ENCODE results near the gene DCANP1.

The DCANP1 gene

DNA sequence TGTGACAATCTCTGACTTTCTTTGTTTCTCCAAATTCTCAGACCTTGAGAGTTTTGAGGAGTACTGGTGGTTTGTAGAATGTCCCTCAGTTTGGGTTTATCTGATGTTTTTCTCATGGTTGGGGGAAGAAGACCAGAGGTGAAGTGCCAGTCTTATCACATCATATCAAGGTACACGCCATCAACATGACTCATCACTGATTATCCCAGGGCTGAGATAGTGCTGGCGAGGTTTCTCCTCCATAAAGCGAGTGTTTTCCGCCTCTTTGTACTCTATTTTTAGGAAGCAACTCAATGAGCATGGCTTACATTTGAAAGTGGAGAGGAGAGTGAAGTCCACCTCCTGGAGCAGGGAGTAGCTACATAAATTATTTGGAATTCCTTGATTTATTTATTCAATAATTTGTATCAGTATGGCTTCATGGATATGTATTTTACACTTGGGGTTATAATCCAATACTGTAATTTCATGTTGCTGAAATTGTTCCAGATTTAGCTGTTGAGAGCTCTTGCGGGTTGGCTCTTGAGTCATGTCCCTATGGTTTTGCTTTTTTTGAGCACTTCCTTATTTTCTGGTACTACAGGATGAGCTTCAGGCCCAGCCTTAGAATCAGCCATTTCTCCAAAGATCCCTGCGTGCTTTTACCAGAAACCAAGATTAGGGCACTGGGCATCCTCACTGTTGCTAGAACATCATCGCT is 23.9 kb downstream of the DCANP1 start:
- TF ChIP-seq, protein P1, sequence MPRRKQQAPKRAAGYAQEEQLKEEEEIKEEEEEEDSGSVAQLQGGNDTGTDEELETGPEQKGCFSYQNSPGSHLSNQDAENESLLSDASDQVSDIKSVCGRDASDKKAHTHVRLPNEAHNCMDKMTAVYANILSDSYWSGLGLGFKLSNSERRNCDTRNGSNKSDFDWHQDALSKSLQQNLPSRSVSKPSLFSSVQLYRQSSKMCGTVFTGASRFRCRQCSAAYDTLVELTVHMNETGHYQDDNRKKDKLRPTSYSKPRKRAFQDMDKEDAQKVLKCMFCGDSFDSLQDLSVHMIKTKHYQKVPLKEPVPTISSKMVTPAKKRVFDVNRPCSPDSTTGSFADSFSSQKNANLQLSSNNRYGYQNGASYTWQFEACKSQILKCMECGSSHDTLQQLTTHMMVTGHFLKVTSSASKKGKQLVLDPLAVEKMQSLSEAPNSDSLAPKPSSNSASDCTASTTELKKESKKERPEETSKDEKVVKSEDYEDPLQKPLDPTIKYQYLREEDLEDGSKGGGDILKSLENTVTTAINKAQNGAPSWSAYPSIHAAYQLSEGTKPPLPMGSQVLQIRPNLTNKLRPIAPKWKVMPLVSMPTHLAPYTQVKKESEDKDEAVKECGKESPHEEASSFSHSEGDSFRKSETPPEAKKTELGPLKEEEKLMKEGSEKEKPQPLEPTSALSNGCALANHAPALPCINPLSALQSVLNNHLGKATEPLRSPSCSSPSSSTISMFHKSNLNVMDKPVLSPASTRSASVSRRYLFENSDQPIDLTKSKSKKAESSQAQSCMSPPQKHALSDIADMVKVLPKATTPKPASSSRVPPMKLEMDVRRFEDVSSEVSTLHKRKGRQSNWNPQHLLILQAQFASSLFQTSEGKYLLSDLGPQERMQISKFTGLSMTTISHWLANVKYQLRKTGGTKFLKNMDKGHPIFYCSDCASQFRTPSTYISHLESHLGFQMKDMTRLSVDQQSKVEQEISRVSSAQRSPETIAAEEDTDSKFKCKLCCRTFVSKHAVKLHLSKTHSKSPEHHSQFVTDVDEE (CRISPR knock-in tag; IDR thresholded peaks at IDR 0.05): no peak
- TF ChIP-seq, protein P2, sequence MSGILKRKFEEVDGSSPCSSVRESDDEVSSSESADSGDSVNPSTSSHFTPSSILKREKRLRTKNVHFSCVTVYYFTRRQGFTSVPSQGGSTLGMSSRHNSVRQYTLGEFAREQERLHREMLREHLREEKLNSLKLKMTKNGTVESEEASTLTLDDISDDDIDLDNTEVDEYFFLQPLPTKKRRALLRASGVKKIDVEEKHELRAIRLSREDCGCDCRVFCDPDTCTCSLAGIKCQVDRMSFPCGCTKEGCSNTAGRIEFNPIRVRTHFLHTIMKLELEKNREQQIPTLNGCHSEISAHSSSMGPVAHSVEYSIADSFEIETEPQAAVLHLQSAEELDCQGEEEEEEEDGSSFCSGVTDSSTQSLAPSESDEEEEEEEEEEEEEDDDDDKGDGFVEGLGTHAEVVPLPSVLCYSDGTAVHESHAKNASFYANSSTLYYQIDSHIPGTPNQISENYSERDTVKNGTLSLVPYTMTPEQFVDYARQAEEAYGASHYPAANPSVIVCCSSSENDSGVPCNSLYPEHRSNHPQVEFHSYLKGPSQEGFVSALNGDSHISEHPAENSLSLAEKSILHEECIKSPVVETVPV (CRISPR knock-in tag; IDR thresholded peaks at IDR 0.05): no peak
- TF ChIP-seq ZNF8 (CRISPR knock-in tag; IDR thresholded peaks at IDR 0.05): no peak
- peak; percentile 35; the same call in 1 of the 2 replicates for TF ChIP-seq ISL1 (CRISPR knock-in tag; IDR thresholded peaks at IDR 0.05)
- TF ChIP-seq RARB (CRISPR knock-in tag; IDR thresholded peaks at IDR 0.05): no peak
- ATAC-seq: no peak

DNA sequence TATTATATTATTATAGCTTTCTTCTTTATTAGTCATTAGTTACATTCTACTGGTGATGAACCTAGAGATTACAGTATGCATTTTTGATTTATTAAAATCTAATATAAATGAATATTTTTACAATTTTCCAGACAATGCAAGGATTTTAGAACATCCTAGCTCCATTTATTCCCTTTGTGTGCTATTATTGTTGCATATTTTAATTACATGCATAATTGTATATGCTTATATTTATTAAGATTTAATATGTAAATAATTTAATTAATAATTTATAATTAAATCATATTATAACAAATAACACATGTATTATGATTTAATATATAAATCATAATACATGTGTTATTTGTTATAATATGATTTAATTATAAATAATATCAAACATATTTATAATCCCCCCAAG is 24.7 kb downstream of the DCANP1 start:
- no peak for ATAC-seq
- TF ChIP-seq RARB (CRISPR knock-in tag; IDR thresholded peaks at IDR 0.05): no peak
- no peak for TF ChIP-seq BACH2 (CRISPR knock-in tag; IDR thresholded peaks at IDR 0.05; ENCODE audit: borderline replicate concordance)
- no peak for TF ChIP-seq ZFP3 (CRISPR knock-in tag; IDR thresholded peaks at IDR 0.05)
- TF ChIP-seq OSR1 (CRISPR knock-in tag; IDR thresholded peaks at IDR 0.05): no peak
- TF ChIP-seq TCF4 (CRISPR knock-in tag; IDR thresholded peaks at IDR 0.05; ENCODE audit: borderline replicate concordance): no peak
- TF ChIP-seq ZC3H10 (CRISPR knock-in tag; IDR thresholded peaks at IDR 0.05): no peak
- no peak for TF ChIP-seq TOX (CRISPR knock-in tag; IDR thresholded peaks at IDR 0.05; ENCODE audit: borderline replicate concordance)
- TF ChIP-seq, protein P3, sequence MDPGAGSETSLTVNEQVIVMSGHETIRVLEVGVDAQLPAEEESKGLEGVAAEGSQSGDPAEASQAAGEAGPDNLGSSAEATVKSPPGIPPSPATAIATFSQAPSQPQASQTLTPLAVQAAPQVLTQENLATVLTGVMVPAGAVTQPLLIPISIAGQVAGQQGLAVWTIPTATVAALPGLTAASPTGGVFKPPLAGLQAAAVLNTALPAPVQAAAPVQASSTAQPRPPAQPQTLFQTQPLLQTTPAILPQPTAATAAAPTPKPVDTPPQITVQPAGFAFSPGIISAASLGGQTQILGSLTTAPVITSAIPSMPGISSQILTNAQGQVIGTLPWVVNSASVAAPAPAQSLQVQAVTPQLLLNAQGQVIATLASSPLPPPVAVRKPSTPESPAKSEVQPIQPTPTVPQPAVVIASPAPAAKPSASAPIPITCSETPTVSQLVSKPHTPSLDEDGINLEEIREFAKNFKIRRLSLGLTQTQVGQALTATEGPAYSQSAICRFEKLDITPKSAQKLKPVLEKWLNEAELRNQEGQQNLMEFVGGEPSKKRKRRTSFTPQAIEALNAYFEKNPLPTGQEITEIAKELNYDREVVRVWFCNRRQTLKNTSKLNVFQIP (CRISPR knock-in tag; IDR thresholded peaks at IDR 0.05; ENCODE audit: borderline replicate concordance, low read depth): no peak
- TF ChIP-seq ESRRG (CRISPR knock-in tag; IDR thresholded peaks at IDR 0.05): no peak
- TF ChIP-seq PPARA (CRISPR knock-in tag; IDR thresholded peaks at IDR 0.05; ENCODE audit: borderline replicate concordance): no peak
- no peak for TF ChIP-seq ZNF565 (CRISPR knock-in tag; conservative IDR thresholded peaks at IDR 0.05; ENCODE audit: low read depth)
- TF ChIP-seq, protein P2 (CRISPR knock-in tag; IDR thresholded peaks at IDR 0.05): no peak
- TF ChIP-seq ZNF70 (CRISPR knock-in tag; IDR thresholded peaks at IDR 0.05): no peak

DNA sequence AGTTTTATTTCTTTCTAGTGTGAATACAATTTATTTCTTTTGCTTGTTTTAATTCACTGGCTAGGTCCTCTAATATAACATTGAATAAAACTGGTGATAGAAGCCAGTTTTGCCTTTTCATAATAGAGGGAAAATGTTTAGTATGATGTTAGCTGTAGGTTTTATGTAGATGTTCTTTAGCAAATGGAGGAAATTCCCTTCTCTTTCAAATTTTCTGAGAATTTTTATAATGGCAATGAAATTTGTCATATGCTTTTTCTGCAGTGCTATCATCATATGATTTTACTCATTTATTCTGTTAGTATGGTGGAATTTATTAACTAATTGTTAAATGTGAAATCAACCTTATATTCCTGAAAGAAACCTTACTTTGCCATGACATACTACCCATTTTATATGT is 30.1 kb downstream of the DCANP1 start:
- no peak for TF ChIP-seq ZFP30 (CRISPR knock-in tag; IDR thresholded peaks at IDR 0.05)
- no peak for TF ChIP-seq ESRRG (CRISPR knock-in tag; IDR thresholded peaks at IDR 0.05)
- TF ChIP-seq ZNF565 (CRISPR knock-in tag; conservative IDR thresholded peaks at IDR 0.05; ENCODE audit: low read depth): no peak
- TF ChIP-seq BACH2 (CRISPR knock-in tag; IDR thresholded peaks at IDR 0.05; ENCODE audit: borderline replicate concordance): no peak
- TF ChIP-seq ARNTL (CRISPR knock-in tag; IDR thresholded peaks at IDR 0.05; ENCODE audit: borderline replicate concordance, low read depth): no peak
- TF ChIP-seq, protein P4, sequence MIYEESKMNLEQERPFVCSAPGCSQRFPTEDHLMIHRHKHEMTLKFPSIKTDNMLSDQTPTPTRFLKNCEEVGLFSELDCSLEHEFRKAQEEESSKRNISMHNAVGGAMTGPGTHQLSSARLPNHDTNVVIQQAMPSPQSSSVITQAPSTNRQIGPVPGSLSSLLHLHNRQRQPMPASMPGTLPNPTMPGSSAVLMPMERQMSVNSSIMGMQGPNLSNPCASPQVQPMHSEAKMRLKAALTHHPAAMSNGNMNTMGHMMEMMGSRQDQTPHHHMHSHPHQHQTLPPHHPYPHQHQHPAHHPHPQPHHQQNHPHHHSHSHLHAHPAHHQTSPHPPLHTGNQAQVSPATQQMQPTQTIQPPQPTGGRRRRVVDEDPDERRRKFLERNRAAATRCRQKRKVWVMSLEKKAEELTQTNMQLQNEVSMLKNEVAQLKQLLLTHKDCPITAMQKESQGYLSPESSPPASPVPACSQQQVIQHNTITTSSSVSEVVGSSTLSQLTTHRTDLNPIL (CRISPR knock-in tag; IDR thresholded peaks at IDR 0.05; ENCODE audit: low read depth): no peak
- TF ChIP-seq, protein P5, sequence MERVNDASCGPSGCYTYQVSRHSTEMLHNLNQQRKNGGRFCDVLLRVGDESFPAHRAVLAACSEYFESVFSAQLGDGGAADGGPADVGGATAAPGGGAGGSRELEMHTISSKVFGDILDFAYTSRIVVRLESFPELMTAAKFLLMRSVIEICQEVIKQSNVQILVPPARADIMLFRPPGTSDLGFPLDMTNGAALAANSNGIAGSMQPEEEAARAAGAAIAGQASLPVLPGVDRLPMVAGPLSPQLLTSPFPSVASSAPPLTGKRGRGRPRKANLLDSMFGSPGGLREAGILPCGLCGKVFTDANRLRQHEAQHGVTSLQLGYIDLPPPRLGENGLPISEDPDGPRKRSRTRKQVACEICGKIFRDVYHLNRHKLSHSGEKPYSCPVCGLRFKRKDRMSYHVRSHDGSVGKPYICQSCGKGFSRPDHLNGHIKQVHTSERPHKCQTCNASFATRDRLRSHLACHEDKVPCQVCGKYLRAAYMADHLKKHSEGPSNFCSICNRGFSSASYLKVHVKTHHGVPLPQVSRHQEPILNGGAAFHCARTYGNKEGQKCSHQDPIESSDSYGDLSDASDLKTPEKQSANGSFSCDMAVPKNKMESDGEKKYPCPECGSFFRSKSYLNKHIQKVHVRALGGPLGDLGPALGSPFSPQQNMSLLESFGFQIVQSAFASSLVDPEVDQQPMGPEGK (CRISPR knock-in tag; IDR thresholded peaks at IDR 0.05; ENCODE audit: borderline replicate concordance): no peak
- TF ChIP-seq PPARA (CRISPR knock-in tag; IDR thresholded peaks at IDR 0.05; ENCODE audit: borderline replicate concordance): no peak
- TF ChIP-seq, protein P3 (CRISPR knock-in tag; IDR thresholded peaks at IDR 0.05; ENCODE audit: borderline replicate concordance, low read depth): no peak
- TF ChIP-seq ZFP3 (CRISPR knock-in tag; IDR thresholded peaks at IDR 0.05): no peak
- no peak for TF ChIP-seq TOX (CRISPR knock-in tag; IDR thresholded peaks at IDR 0.05; ENCODE audit: borderline replicate concordance)
- TF ChIP-seq, protein P2 (CRISPR knock-in tag; IDR thresholded peaks at IDR 0.05): no peak
- no peak for TF ChIP-seq RARB (CRISPR knock-in tag; IDR thresholded peaks at IDR 0.05)
- TF ChIP-seq CSDC2 (CRISPR knock-in tag; IDR thresholded peaks at IDR 0.05): no peak
- no peak for ATAC-seq

Data from SK-N-SH treated with all-trans-retinoic acid at 6 μM for 48 hours (cell line).